Measurements from ENCODE around the gene RANBP10. TPM values are rescaled to one million over a fixed set of nuclear protein-coding genes. Genes with fewer than 3 reads are reported as not detected.

RANBP10 gene
- total RNA-seq, 4 donors from 2014 or later = 18.4 to 35.2 (median 27.6) TPM

DNA sequence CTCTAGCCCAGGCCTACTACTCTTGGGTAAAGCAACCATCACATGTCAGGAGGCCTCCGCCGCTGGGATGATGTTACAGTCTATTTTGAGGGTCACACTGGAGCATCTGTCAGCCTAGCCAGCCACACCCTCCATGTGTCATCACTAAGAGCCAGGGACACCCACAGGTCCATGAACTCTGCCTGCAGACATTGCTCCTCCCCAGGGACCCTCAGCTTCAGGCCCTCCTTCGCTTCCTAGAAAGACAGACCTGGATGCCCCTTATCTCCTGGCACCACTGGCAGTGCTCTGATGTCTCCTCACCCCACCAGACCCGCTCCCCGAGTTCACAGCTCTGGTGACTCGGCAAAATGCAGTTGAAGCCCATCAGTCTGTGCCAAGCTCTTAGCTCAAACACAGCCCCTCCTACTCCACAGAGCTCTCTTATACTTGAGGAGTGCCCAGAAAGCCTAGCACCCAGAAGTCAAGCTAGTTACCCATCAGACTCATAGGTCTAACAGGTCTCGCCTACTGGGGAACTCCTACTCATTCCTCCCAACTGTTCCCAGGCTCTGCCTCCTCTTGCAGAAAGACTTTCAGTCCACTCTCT is 5.9 kb downstream of the RANBP10 start:
- no peaks in the 10 kb centered on the region for H3K27me3 ChIP-seq
- no peaks in the 10 kb centered on the region for H3K9me3 ChIP-seq
- 65% methylated on average over 7 of the region's 7 CpGs for WGBS
- no peak for DNase-seq (ENCODE audit: low spot score in 2 of 2)
- H3K36me3 ChIP-seq = peaks cover 10% of the 10 kb centered on the region
- H3K4me1 ChIP-seq = peaks cover 17% of the 10 kb centered on the region
- TF ChIP-seq POLR2A (IDR thresholded peaks at IDR 0.05) (no peak), POLR2AphosphoS5 (IDR thresholded peaks at IDR 0.05) (no peak), EP300 (IDR thresholded peaks at IDR 0.05) (no peak)
- TF ChIP-seq, protein P1, sequence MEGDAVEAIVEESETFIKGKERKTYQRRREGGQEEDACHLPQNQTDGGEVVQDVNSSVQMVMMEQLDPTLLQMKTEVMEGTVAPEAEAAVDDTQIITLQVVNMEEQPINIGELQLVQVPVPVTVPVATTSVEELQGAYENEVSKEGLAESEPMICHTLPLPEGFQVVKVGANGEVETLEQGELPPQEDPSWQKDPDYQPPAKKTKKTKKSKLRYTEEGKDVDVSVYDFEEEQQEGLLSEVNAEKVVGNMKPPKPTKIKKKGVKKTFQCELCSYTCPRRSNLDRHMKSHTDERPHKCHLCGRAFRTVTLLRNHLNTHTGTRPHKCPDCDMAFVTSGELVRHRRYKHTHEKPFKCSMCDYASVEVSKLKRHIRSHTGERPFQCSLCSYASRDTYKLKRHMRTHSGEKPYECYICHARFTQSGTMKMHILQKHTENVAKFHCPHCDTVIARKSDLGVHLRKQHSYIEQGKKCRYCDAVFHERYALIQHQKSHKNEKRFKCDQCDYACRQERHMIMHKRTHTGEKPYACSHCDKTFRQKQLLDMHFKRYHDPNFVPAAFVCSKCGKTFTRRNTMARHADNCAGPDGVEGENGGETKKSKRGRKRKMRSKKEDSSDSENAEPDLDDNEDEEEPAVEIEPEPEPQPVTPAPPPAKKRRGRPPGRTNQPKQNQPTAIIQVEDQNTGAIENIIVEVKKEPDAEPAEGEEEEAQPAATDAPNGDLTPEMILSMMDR (IDR thresholded peaks at IDR 0.05) = no peak
- no peak overlapping the region for H3K27ac ChIP-seq
- H3K4me3 ChIP-seq = no peak overlapping the region

DNA sequence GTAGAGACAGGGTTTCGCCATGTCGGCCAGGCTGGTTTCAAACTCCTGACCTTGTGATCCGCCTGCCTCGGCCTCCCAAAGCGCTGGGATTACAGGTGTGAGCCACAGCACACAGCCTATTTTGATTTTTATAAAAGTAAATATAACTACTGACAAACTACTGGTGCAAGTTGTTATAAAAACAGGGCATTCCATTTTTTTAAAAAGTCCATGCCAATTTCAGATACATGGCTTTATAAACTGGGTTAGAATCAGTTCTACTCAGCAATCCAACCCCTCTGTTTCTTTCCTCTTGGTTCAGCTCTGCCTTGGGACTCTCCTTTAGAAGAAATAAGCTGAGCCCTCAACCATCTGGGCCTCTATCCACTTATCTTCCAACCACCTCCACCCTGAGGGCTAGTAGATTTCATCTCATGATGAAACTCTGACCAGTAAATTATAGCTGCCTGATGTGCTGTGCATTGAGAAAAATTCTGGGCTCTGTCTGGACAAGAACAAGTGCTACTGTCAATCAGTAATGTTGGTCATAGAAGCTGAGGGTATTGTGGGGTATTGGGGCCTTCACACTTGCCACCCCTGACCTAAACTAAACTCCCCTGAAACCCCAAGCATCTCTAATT is 10.2 kb downstream of the RANBP10 start:
- H3K4me1 ChIP-seq = peaks cover 11% of the 10 kb centered on the region
- H3K27me3 ChIP-seq = no peaks in the 10 kb centered on the region
- DNase-seq (ENCODE audit: low spot score in 2 of 2) = no peak
- no peak overlapping the region for H3K27ac ChIP-seq
- 92% methylated on average over 5 of the region's 5 CpGs for WGBS
- H3K4me3 ChIP-seq = no peak overlapping the region
- TF ChIP-seq POLR2AphosphoS5 (IDR thresholded peaks at IDR 0.05) (no peak), POLR2A (IDR thresholded peaks at IDR 0.05) (no peak), EP300 (IDR thresholded peaks at IDR 0.05) (no peak)
- TF ChIP-seq, protein P1 (IDR thresholded peaks at IDR 0.05) = no peak
- H3K9me3 ChIP-seq = no peaks in the 10 kb centered on the region
- peaks cover 5% of the 10 kb centered on the region for H3K36me3 ChIP-seq

DNA sequence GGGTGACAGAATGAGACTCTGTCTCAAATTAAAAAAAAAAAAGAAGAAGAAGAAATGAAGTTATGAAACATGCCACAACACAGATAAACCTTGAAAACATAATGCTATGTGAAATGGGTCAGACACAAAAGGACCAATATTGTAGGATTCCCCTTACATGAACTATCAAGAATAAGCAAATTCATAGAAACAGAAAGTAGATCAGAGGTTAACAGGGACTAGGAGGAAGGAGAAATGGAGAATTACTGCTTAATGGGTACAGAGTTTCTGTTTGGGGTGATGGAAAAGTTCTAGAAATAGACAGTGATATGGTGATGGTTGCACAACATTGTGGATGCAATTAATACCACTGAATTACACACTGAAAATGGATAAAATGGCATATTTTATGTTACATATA is 16.3 kb downstream of the RANBP10 start:
- Histone ChIP-seq H3K27me3 (no peaks in the 10 kb centered on the region), H3K36me3 (no peaks in the 10 kb centered on the region), H3K9me3 (no peaks in the 10 kb centered on the region), H3K4me3 (no peak overlapping the region), H3K27ac (no peak overlapping the region), H3K4me1 (no peaks in the 10 kb centered on the region)
- DNase-seq (ENCODE audit: low spot score in 2 of 2) = no peak
- TF ChIP-seq, protein P1 (IDR thresholded peaks at IDR 0.05) = no peak
- TF ChIP-seq POLR2A (IDR thresholded peaks at IDR 0.05) (no peak), EP300 (IDR thresholded peaks at IDR 0.05) (no peak), POLR2AphosphoS5 (IDR thresholded peaks at IDR 0.05) (no peak)

DNA sequence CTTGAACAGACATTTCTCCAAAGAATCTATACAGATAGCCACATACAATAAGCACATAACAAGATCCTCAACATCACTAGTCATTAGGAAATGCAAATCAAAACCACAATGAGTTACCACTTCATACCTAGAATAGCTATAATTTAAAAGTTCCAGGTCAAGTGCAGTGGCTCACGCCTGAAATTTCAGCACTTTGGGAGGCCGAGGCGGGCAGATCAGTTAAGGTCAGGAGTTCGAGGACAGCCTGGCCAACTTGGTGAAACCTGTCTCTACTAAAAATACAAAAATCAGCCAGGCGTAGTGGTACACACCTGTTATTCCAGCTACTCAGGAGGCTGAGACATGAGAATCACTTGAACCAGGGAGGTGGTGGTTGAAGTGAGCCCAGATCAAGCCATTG is 19.9 kb downstream of the RANBP10 start:
- no peak overlapping the region for H3K4me3 ChIP-seq
- no peaks in the 10 kb centered on the region for H3K27me3 ChIP-seq
- no peaks in the 10 kb centered on the region for H3K36me3 ChIP-seq
- 92% methylated on average over 5 of the region's 5 CpGs for WGBS
- no peak overlapping the region for H3K27ac ChIP-seq
- H3K9me3 ChIP-seq = no peaks in the 10 kb centered on the region
- peaks cover 7% of the 10 kb centered on the region for H3K4me1 ChIP-seq
- DNase-seq (ENCODE audit: low spot score in 2 of 2) = no peak
- TF ChIP-seq POLR2A (IDR thresholded peaks at IDR 0.05) (no peak), POLR2AphosphoS5 (IDR thresholded peaks at IDR 0.05) (no peak), EP300 (IDR thresholded peaks at IDR 0.05) (no peak)
- TF ChIP-seq, protein P1 (IDR thresholded peaks at IDR 0.05) = no peak

DNA sequence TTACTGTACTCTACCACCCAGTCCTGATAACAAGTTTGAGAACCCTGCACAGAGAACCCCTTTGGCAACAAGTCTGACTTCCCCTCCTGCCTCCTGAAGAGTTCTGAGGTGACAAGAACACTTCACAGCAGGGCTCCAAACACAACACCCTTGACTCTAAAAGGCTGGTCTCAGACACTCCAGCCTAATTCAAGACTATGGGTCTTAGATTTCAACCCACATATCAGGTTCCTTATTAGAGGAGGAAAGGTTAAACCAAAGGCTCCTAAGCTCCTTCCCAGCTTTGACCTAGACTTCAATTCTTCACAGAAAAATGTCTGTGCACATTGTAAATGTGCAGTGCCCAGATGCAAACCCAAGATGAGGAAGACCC is 23.0 kb downstream of the RANBP10 start:
- no peaks in the 10 kb centered on the region for H3K9me3 ChIP-seq
- TF ChIP-seq POLR2AphosphoS5 (IDR thresholded peaks at IDR 0.05) (no peak), POLR2A (IDR thresholded peaks at IDR 0.05) (no peak), EP300 (IDR thresholded peaks at IDR 0.05) (no peak)
- TF ChIP-seq, protein P1 (IDR thresholded peaks at IDR 0.05) = no peak
- H3K4me3 ChIP-seq = no peak overlapping the region
- no peaks in the 10 kb centered on the region for H3K27me3 ChIP-seq
- DNase-seq (ENCODE audit: low spot score in 2 of 2) = no peak
- no peaks in the 10 kb centered on the region for H3K36me3 ChIP-seq
- H3K27ac ChIP-seq = no peak overlapping the region
- peaks cover 28% of the 10 kb centered on the region for H3K4me1 ChIP-seq
